Vagina (tissue), 2 donors: Measurements from ENCODE around the gene RIPK3.

ENCODE experiments used
- CTCF ChIP-seq, 3 experiments: fragments of 450-650 bp in 2 of 3; fragments of 200-600 bp in 1 of 3; sonication (generic) in 1 of 3; IDR thresholded peaks; one replicate each; pipeline ENCODE4 v1.5.1; 2017 to 2019; ENCODE audit warnings: antibody characterized with exemption in 3 of 3, mild to moderate bottlenecking in 2 of 3, moderate library complexity in 2 of 3
- POLR2A ChIP-seq, 2 donors: fragments of 450-650 bp; IDR thresholded peaks; one replicate each; pipeline ENCODE4 v1.6.1; 2017; ENCODE audit warnings: antibody characterized with exemption in 2 of 2, mild to moderate bottlenecking in 2 of 2, moderate library complexity in 2 of 2

- no peak for TF ChIP-seq CTCF (IDR thresholded peaks at IDR 0.05)
- TF ChIP-seq POLR2A (IDR thresholded peaks at IDR 0.05): no peak
Measured at GRCh38 chr14:24339284-24340151, at the start of gene RIPK3.
